Neural progenitor cell (in vitro differentiated cells): ENCODE results near the gene LRRC8E. TPM values are rescaled to one million over a fixed set of nuclear protein-coding genes. Genes with fewer than 3 reads are reported as not detected.

Experiments
- DNase-seq: peaks from one replicate; pipeline ENCODE4 v3.0.0-alpha.2; 2016; ENCODE audit warnings: low spot score
- H2AFZ ChIP-seq: fragments of 200-600 bp; sonication (generic); replicated peaks from 2 replicates; pipeline ENCODE4 v1.6.1; 2016; ENCODE audit warnings: antibody characterized with exemption
- H3F3A ChIP-seq: fragments of 200-600 bp; sonication (generic); 2 replicates; pipeline ENCODE4 v1.6.1; 2016; ENCODE audit warnings: antibody characterized with exemption, low read depth
- H3K27ac ChIP-seq: fragments of 200-600 bp; sonication (generic); 2 replicates; pipeline ENCODE4 v1.5.1; 2016; ENCODE audit warnings: mild to moderate bottlenecking
- H3K27me3 ChIP-seq: fragments of 200-600 bp; sonication (generic); 2 replicates; pipeline ENCODE4 v1.6.1; 2016; ENCODE audit warnings: mild to moderate bottlenecking, moderate library complexity
- H3K36me3 ChIP-seq: fragments of 200-600 bp; sonication (generic); 2 replicates; pipeline ENCODE4 v1.5.1; 2016
- H3K4me1 ChIP-seq: fragments of 200-600 bp; sonication (generic); 2 replicates; pipeline ENCODE4 v1.6.1; 2016; ENCODE audit warnings: mixed run types
- H3K4me2 ChIP-seq: fragments of 200-600 bp; sonication (generic); 2 replicates; pipeline ENCODE4 v1.6.1; 2016
- H3K4me3 ChIP-seq: fragments of 200-600 bp; sonication (generic); 2 replicates; pipeline ENCODE4 v1.5.1; 2016
- H3K79me2 ChIP-seq: fragments of 200-600 bp; sonication (generic); 2 replicates; pipeline ENCODE4 v1.6.1; 2016; ENCODE audit warnings: low read depth
- H3K9ac ChIP-seq: fragments of 200-600 bp; sonication (generic); 2 replicates; pipeline ENCODE4 v1.6.1; 2016
- H3K9me3 ChIP-seq: fragments of 200-600 bp; sonication (generic); 2 replicates; pipeline ENCODE4 v1.5.1; 2016; ENCODE audit warnings: low read depth
- H4K20me1 ChIP-seq: fragments of 200-600 bp; sonication (generic); 2 replicates; pipeline ENCODE4 v1.6.1; 2016; ENCODE audit warnings: low read depth
- H3K27ac Mint-ChIP-seq: 3 replicates; pipeline ENCODE4 v1.8.0; 2021; ENCODE audit warnings: mixed read lengths
- H3K27me3 Mint-ChIP-seq: 2 replicates; pipeline ENCODE4 v1.8.0; 2022; ENCODE audit warnings: low read depth, mild to moderate bottlenecking, inconsistent platforms, moderate library complexity, mixed read lengths; ENCODE audit not compliant: insufficient read depth
- H3K36me3 Mint-ChIP-seq: 3 replicates; pipeline ENCODE4 v1.8.0; 2021; ENCODE audit warnings: mixed read lengths
- H3K4me1 Mint-ChIP-seq: 3 replicates; pipeline ENCODE4 v1.8.0; 2021; ENCODE audit warnings: mixed read lengths
- H3K4me3 Mint-ChIP-seq: 3 replicates; pipeline ENCODE4 v1.8.0; 2021; ENCODE audit warnings: mild to moderate bottlenecking, moderate library complexity, mixed read lengths
- H3K9me3 Mint-ChIP-seq: 3 replicates; pipeline ENCODE4 v1.8.0; 2020; ENCODE audit warnings: mixed read lengths
- EZH2 ChIP-seq: fragments of 200-600 bp; sonication (generic); IDR thresholded peaks from 2 replicates; pipeline ENCODE4 v1.6.1; 2017; ENCODE audit warnings: antibody characterized with exemption, mild to moderate bottlenecking, moderate library complexity
- EZH2phosphoT487 ChIP-seq: fragments of 200-600 bp; sonication (generic); IDR thresholded peaks from 2 replicates; pipeline ENCODE4 v1.6.1; 2017; ENCODE audit warnings: antibody characterized with exemption
- total RNA-seq: library from RNA; depleted of rRNA; stranded (reverse); fragments of >200 nt; gene quantifications from 2 replicates; pipeline ENCODE4 v1.2.3, GENCODE V29; 2015; ENCODE audit warnings: low replicate concordance
- TF ChIP-seq, protein P1 (sequence below): fragments of 200-600 bp; sonication (generic); IDR thresholded peaks from 2 replicates; pipeline ENCODE4 v1.5.1; 2017; ENCODE audit warnings: antibody characterized with exemption, mild to moderate bottlenecking

The LRRC8E gene
- total RNA-seq, 1 donor from 2014 or later: 1.2 TPM

- Histone ChIP-seq H3K4me2 (peak within 1 kb of the TSS; percentile 77), H3K9me3 (no peaks in the 10 kb centered on the region), H3K79me2 (peaks cover 7% of the 10 kb centered on the region), H3F3A (peaks cover 53% of the 10 kb centered on the region), H2AFZ (peak within 1 kb of the TSS; percentile 54), H3K27me3 (peaks cover 49% of the 10 kb centered on the region), H3K4me1 (peaks cover 15% of the 10 kb centered on the region), H3K27ac (peak within 1 kb of the TSS; percentile 66), H3K4me3 (peak within 1 kb of the TSS; percentile 75), H3K9ac (no peak within 1 kb of the TSS), H4K20me1 (peaks cover 49% of the 10 kb centered on the region), H3K36me3 (no peaks in the 10 kb centered on the region)
- TF ChIP-seq EZH2 (no peak), EZH2phosphoT487 (no peak)
- TF ChIP-seq, protein P1, sequence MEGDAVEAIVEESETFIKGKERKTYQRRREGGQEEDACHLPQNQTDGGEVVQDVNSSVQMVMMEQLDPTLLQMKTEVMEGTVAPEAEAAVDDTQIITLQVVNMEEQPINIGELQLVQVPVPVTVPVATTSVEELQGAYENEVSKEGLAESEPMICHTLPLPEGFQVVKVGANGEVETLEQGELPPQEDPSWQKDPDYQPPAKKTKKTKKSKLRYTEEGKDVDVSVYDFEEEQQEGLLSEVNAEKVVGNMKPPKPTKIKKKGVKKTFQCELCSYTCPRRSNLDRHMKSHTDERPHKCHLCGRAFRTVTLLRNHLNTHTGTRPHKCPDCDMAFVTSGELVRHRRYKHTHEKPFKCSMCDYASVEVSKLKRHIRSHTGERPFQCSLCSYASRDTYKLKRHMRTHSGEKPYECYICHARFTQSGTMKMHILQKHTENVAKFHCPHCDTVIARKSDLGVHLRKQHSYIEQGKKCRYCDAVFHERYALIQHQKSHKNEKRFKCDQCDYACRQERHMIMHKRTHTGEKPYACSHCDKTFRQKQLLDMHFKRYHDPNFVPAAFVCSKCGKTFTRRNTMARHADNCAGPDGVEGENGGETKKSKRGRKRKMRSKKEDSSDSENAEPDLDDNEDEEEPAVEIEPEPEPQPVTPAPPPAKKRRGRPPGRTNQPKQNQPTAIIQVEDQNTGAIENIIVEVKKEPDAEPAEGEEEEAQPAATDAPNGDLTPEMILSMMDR: peak; percentile 25
- Mint-ChIP-seq H3K4me3 (peak within 1 kb of the TSS; percentile 87), H3K27ac (no peak within 1 kb of the TSS), H3K9me3 (no peaks in the 10 kb centered on the region), H3K36me3 (peaks cover 3% of the 10 kb centered on the region), H3K4me1 (peaks cover 39% of the 10 kb centered on the region), H3K27me3 (peaks cover 36% of the 10 kb centered on the region)
- peak; percentile 97 for DNase-seq
Observed at GRCh38 chr19:7919610-7920518, 31.6 kb downstream of the LRRC8E start, which contains the start of gene SNAPC2. Gene SNAPC2, plus strand, starts transcription at chr19:7920338. Its CDS starts 29 bp downstream, at chr19:7920367.

DNA sequence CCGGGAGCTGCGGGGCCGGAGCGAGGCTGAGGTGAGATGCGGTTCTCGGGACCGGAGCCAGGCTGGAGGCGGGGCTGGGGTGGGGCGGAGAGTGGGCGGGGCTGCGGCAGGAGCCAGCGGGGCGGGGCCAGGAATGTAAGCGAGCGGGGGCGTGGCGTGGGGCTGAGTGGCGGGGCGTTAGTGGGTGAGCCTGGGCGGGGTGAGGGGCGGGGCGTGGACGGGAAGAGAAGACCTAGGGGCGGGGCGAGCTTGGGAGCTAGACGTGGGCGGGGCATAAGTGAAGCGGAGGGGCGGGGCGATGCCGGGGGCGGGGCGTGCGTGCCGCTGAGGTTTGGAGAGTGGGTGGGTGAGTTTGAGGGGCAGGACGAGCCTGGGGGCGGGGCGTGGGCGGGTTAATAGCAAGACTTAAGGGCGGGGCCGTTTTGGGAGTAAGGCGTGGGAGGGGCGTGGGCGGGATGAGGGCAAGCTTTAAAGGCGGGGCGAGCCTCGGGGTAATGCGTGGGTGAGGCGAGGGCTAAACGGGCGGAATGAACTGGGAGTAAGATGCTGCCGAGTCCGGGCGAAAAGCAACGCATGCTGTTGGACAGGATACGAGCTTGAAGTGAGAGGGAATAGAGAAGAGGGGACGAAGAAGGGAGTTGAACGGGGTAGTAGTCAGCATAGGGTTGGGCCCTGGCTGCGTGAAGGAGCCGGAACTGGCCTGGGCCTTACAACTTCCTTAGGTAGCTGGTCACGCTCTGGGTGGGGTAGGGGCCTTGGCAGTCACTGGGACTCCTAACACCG is 32.4 kb downstream of the LRRC8E start:
- peaks cover 3% of the 10 kb centered on the region for H3K36me3 Mint-ChIP-seq
- H3K9ac ChIP-seq: no peak overlapping the region
- peaks cover 54% of the 10 kb centered on the region for H3F3A ChIP-seq
- peak overlapping the region; percentile 87 for H3K4me3 Mint-ChIP-seq
- H4K20me1 ChIP-seq: peaks cover 50% of the 10 kb centered on the region
- H3K79me2 ChIP-seq: peaks cover 8% of the 10 kb centered on the region
- H2AFZ ChIP-seq: peak overlapping the region; percentile 54
- no peaks in the 10 kb centered on the region for H3K9me3 Mint-ChIP-seq
- peaks cover 15% of the 10 kb centered on the region for H3K4me1 ChIP-seq
- H3K4me3 ChIP-seq: peak overlapping the region; percentile 75
- H3K27me3 ChIP-seq: peaks cover 41% of the 10 kb centered on the region
- H3K9me3 ChIP-seq: no peaks in the 10 kb centered on the region
- H3K4me2 ChIP-seq: peak overlapping the region; percentile 77
- TF ChIP-seq EZH2 (no peak), EZH2phosphoT487 (no peak)
- TF ChIP-seq, protein P1: no peak
- no peaks in the 10 kb centered on the region for H3K36me3 ChIP-seq
- no peak overlapping the region for H3K27ac Mint-ChIP-seq
- peaks cover 30% of the 10 kb centered on the region for H3K27me3 Mint-ChIP-seq
- H3K4me1 Mint-ChIP-seq: peaks cover 36% of the 10 kb centered on the region
- peak; percentile 99 for DNase-seq
- peak overlapping the region; percentile 66 for H3K27ac ChIP-seq

- no peak overlapping the region for H3K27ac Mint-ChIP-seq
- H3K4me2 ChIP-seq: peak overlapping the region; percentile 72
- DNase-seq: no peak
Observed at GRCh38 chr19:7921302-7921966, 33.1 kb downstream of the LRRC8E start.

More at GRCh38 chr19:7921302-7921966, 33.1 kb downstream of the LRRC8E start:
- Mint-ChIP-seq H3K9me3 (no peaks in the 10 kb centered on the region), H3K4me3 (peak overlapping the region; percentile 87), H3K36me3 (peaks cover 4% of the 10 kb centered on the region), H3K4me1 (peaks cover 39% of the 10 kb centered on the region), H3K27me3 (peaks cover 28% of the 10 kb centered on the region)
- Histone ChIP-seq H3F3A (peaks cover 52% of the 10 kb centered on the region), H3K9me3 (no peaks in the 10 kb centered on the region), H3K36me3 (no peaks in the 10 kb centered on the region), H3K4me3 (peak overlapping the region; percentile 37), H2AFZ (no peak overlapping the region), H3K27ac (peak overlapping the region; percentile 3), H3K79me2 (peaks cover 8% of the 10 kb centered on the region), H4K20me1 (peaks cover 53% of the 10 kb centered on the region), H3K9ac (no peak overlapping the region), H3K4me1 (peaks cover 8% of the 10 kb centered on the region), H3K27me3 (peaks cover 34% of the 10 kb centered on the region)
- TF ChIP-seq EZH2: no peak
- TF ChIP-seq, protein P1: no peak
